GM12878 (cell line): ENCODE results near the gene RNF38. TPM values are rescaled to one million over a fixed set of nuclear protein-coding genes. Genes with fewer than 3 reads are reported as not detected.

Source experiments
- ATAC-seq: fragments of 200-7000 bp; cut with Tn5 transposase; 3 replicates; pipeline ENCODE4 v1.9.1; 2020; ENCODE audit warnings: mild to moderate bottlenecking, moderate library complexity
- BruUV-seq: library from RNA; stranded (reverse); fragments of 400-500 nt; replicated peaks from 2 replicates; lab custom pipeline; 2021; lab: Mats Ljungman, UMichigan
- CTCF ChIA-PET: fragments of 300-600 bp; sonication (Branson Sonifier 250); formaldehyde crosslinking; extraction: SDS; loops from one replicate; lab custom pipeline; 2021; ENCODE audit warnings: inconsistent platforms; lab: Yijun Ruan, JAX
- POLR2A ChIA-PET: fragments of 350-600 bp; formaldehyde crosslinking; extraction: SDS; loops from one replicate; lab custom pipeline; 2021; ENCODE audit warnings: inconsistent platforms; lab: Charles Lee
- RAD21 ChIA-PET: fragments of 300-600 bp; sonication (Branson Sonifier 250); formaldehyde crosslinking; loops from one replicate; lab custom pipeline; 2023; ENCODE audit warnings: antibody characterized with exemption; ENCODE audit not compliant: unreplicated experiment; lab: Charles Lee
- SMC1A ChIA-PET: fragments of 300-600 bp; sonication (Branson Sonifier 250); formaldehyde crosslinking; loops from one replicate; lab custom pipeline; 2023; ENCODE audit not compliant: unreplicated experiment, uncharacterized antibody; lab: Charles Lee
- DNase-seq: peaks from one replicate; pipeline ENCODE4 v3.0.0-alpha.2; 2011; ENCODE audit warnings: low read depth, low spot score
- FAIRE-seq: peaks from 3 replicates; lab custom pipeline; 2011; peaks lifted over from hg19 to GRCh38; lab: Jason Lieb, UNC
- H2AFZ ChIP-seq: 2 replicates; pipeline ENCODE4 v1.6.0; 2011; ENCODE audit warnings: low read depth, low read length, control low read depth; ENCODE audit not compliant: control insufficient read depth
- H3K27ac ChIP-seq: 2 replicates; pipeline ENCODE4 v1.5.1; 2011; ENCODE audit warnings: control low read depth; ENCODE audit not compliant: control insufficient read depth, insufficient read depth
- H3K27me3 ChIP-seq, 2 experiments: replicated peaks in 1 of 2; 2 replicates each; pipeline versions ENCODE4 v1.6.0 to v1.6.1; 2011; ENCODE audit warnings: low read length in 1 of 2; ENCODE audit not compliant: control insufficient read depth in 2 of 2, insufficient read depth in 2 of 2
- H3K36me3 ChIP-seq, 2 experiments: 2 replicates each; pipeline ENCODE4 v1.5.1; 2011; ENCODE audit warnings: low read length in 1 of 2; ENCODE audit not compliant: control insufficient read depth in 2 of 2, insufficient read depth in 2 of 2
- H3K4me1 ChIP-seq: 2 replicates; pipeline ENCODE4 v1.6.1; 2011; ENCODE audit warnings: mild to moderate bottlenecking, low read length, moderate library complexity, mixed read lengths; ENCODE audit not compliant: control insufficient read depth, insufficient read depth
- H3K4me2 ChIP-seq: 2 replicates; pipeline ENCODE4 v1.6.0; 2011; ENCODE audit warnings: control low read depth; ENCODE audit not compliant: control insufficient read depth, insufficient read depth
- H3K4me3 ChIP-seq: fragments of 200-600 bp; sonication (generic); 2 replicates; pipeline ENCODE4 v1.5.1; 2016
- H3K79me2 ChIP-seq: 2 replicates; pipeline ENCODE4 v1.6.0; 2011; ENCODE audit warnings: low read length; ENCODE audit not compliant: control insufficient read depth, insufficient read depth
- H3K9ac ChIP-seq: 2 replicates; pipeline ENCODE4 v1.8.0; 2011; ENCODE audit warnings: low read length, control low read depth, mixed read lengths; ENCODE audit not compliant: control insufficient read depth, insufficient read depth
- H3K9me3 ChIP-seq: replicated peaks from 3 replicates; pipeline ENCODE4 v1.5.1; 2011; ENCODE audit warnings: mild to moderate bottlenecking, low read length; ENCODE audit not compliant: control insufficient read depth, insufficient read depth
- H4K20me1 ChIP-seq: 2 replicates; pipeline ENCODE4 v1.6.0; 2011; ENCODE audit not compliant: control insufficient read depth, insufficient read depth
- ASH2L ChIP-seq: fragments of 300-600, 200-600 bp; sonication (generic); IDR thresholded peaks from 2 replicates; pipeline ENCODE4 v1.6.1; 2017; ENCODE audit warnings: low read depth, mild to moderate bottlenecking, borderline replicate concordance
- BMI1 ChIP-seq: fragments of 450-650 bp; IDR thresholded peaks from 2 replicates; pipeline ENCODE4 v1.6.1; 2016; ENCODE audit warnings: mild to moderate bottlenecking, moderate library complexity, borderline replicate concordance
- CBFB ChIP-seq: IDR thresholded peaks from 2 replicates; pipeline ENCODE4 v1.6.1; 2016; ENCODE audit warnings: antibody characterized with exemption, low read depth
- EGR1 ChIP-seq, 2 experiments: IDR thresholded peaks; 1 replicate in 1 of 2; 2 replicates in 1 of 2; pipeline ENCODE4 v1.6.1; 2011 to 2012; ENCODE audit warnings: low read depth in 2 of 2, low read length in 2 of 2, borderline replicate concordance in 1 of 2, mild to moderate bottlenecking in 1 of 2, moderate library complexity in 1 of 2
- ETV6 ChIP-seq, 2 experiments: fragments of 450-650 bp in 1 of 2; IDR thresholded peaks in 1 of 2; conservative IDR thresholded peaks in 1 of 2; 2 replicates each; pipeline ENCODE4 v1.6.1; 2014; ENCODE audit warnings: antibody characterized with exemption in 1 of 2, borderline replicate concordance in 1 of 2, low read depth in 1 of 2, mild to moderate bottlenecking in 1 of 2, moderate library complexity in 1 of 2
- FOXK2 ChIP-seq: fragments of 450-650 bp; IDR thresholded peaks from 2 replicates; pipeline ENCODE4 v1.6.1; 2017; ENCODE audit warnings: mild to moderate bottlenecking, moderate library complexity
- NFYA ChIP-seq: IDR thresholded peaks from 2 replicates; pipeline ENCODE4 v1.6.1; 2011; ENCODE audit warnings: low read depth, mild to moderate bottlenecking, low read length, improper control_type of control experiment, borderline replicate concordance
- NRF1 ChIP-seq: conservative IDR thresholded peaks from 2 replicates; pipeline ENCODE4 v1.6.1; 2011; ENCODE audit warnings: mild to moderate bottlenecking, low read depth, low read length, improper control_type of control experiment
- SIX5 ChIP-seq: IDR thresholded peaks from 2 replicates; pipeline ENCODE4 v1.6.1; 2011; ENCODE audit warnings: mild to moderate bottlenecking, low read depth, low read length, moderate library complexity; ENCODE audit not compliant: severe bottlenecking
- SMAD1 ChIP-seq: fragments of 450-650 bp; IDR thresholded peaks from 2 replicates; pipeline ENCODE4 v1.6.1; 2018; ENCODE audit warnings: mild to moderate bottlenecking, low read depth; ENCODE audit not compliant: partially characterized antibody
- WGBS: methylation state at CpG from one replicate; pipeline ENCODE4 v1.1.6; 2016; ENCODE audit warnings: low lambda C conversion rate; ENCODE audit not compliant: insufficient replicate concordance, insufficient coverage; ENCODE audit errors: missing lambda C conversion rate; 5-methylcytosine and 5-hydroxymethylcytosine counted together
- in situ Hi-C: fragments of 300-500 bp; cut with MboI; formaldehyde crosslinking; loops from 9 replicates; pipeline ENCODE4 v1.14.3; 2018; ENCODE audit warnings: mixed read lengths
- intact Hi-C: fragments of 100-400 bp; cut with micrococcal nuclease; formaldehyde crosslinking; loops from one replicate; pipeline ENCODE4 v1.14.2; 2022; ENCODE audit not compliant: unreplicated experiment
- polyA plus RNA-seq, 11 experiments: library from polyadenylated mRNA; depleted of rRNA in 4 of 11; unstranded in 6 of 11; stranded (reverse) in 5 of 11; fragments of >200 nt; fragmentation: Nextera tagmentation in 4 of 11; fragmentation: Illumina TruSeq in 1 of 11; extraction: Ambion mirVana in 4 of 11; extraction: Trizol in 1 of 11; gene quantifications; 1 replicate in 1 of 11; 2 replicates in 10 of 11; pipeline versions ENCODE4 v1.2.1 to v1.2.3, GENCODE V29; 2011 to 2016; ENCODE audit warnings: inconsistent platforms in 2 of 11, missing spikeins in 2 of 11, low read depth in 1 of 11
- total RNA-seq, 4 experiments: library from RNA; depleted of rRNA in 3 of 4; stranded (reverse); fragments of >200 nt in 3 of 4; fragmentation: Illumina TruSeq in 1 of 4; extraction: Trizol in 1 of 4; gene quantifications; 2 replicates each; pipeline versions ENCODE4 v1.2.1 to v1.2.3, GENCODE V29; 2013 to 2021
- TF ChIP-seq, protein P1 (sequence below): fragments of 450-650 bp; IDR thresholded peaks from 2 replicates; pipeline ENCODE4 v1.6.1; 2017; ENCODE audit warnings: antibody characterized with exemption, mild to moderate bottlenecking, moderate library complexity
- TF ChIP-seq, protein P2 (sequence below): fragments of 450-650 bp; IDR thresholded peaks from 2 replicates; pipeline ENCODE4 v1.6.1; 2017; ENCODE audit warnings: low read depth, mild to moderate bottlenecking, moderate library complexity

The RNF38 gene
- total and polyA plus RNA-seq, 10 of the 15 experiments (the other 5 are each of a cell fraction or from before 2014, with no cell fraction given) = 5.1 to 34.7 (median 12.7) TPM

DNA sequence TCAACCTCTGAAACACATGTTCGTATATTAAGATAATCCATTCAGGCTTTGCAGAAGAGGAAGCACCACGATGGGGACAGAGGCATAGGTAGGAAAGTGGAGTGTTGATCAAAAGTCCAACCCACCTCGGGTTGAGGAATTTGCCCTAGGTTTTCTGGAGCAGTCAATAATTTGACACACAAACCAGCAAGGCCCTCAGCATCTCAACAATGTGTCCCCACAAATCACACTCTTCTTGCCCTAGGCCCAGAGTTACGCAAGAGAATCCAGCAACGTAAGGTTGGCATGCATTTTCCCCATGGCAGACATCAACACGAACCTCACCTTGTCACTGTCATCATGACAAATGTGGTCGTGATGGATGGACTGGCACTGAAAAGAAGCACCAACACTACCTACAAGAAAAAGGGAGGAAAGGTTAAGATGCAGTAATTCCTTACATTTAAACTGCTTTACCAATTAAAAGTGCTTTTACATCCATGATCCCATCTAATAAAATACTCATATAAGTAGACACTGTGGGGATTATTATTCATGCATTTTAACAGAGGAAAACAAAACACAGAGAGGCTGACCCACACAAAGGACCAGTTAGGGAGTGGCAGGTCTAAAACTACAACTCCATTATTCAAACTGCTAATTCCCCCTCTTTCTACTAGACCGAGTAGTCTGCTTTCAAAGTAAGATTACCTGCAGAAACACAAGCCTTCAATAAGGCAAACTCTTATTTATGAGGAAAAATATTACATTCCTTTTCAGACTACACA lies 24.4 kb upstream of the RNF38 start:
- Histone ChIP-seq H3K9me3 (no peaks in the 10 kb centered on the region), H3K27ac (no peak overlapping the region), H3K79me2 (peaks cover 2% of the 10 kb centered on the region), H3K4me1 (no peaks in the 10 kb centered on the region), H4K20me1 (no peaks in the 10 kb centered on the region), H3K9ac (no peak overlapping the region), H3K27me3 (no peaks in the 10 kb centered on the region), H3K36me3 (peaks cover 4 to 9% of the 10 kb centered on the region in 2 experiments; a peak in 2 of 4 replicates), H3K4me2 (no peak overlapping the region), H2AFZ (no peak overlapping the region), H3K4me3 (no peak overlapping the region)
- SMC1A ChIA-PET = interaction anchor here (1.4 kb wide), 1 partner anchor 18 kb away, joined by 4 read pairs; no protein-coding TSS in a partner anchor
- DNase-seq (no peak), ATAC-seq (no peak), FAIRE-seq (no peak)
- in situ Hi-C loops (loop anchor here (25.0 kb wide), 1 partner anchor 313 kb away; no protein-coding TSS in a partner anchor), intact Hi-C loops (no loop called here)
- TF ChIP-seq ASH2L = no peak
- TF ChIP-seq SMAD1 = no peak
- no peak for TF ChIP-seq ETV6 (conservative IDR thresholded peaks at IDR 0.05 in 1 of 2, IDR thresholded peaks at IDR 0.05 in 1 of 2; ENCODE audit: borderline replicate concordance in 1 of 2, low read depth in 1 of 2)
- TF ChIP-seq FOXK2 = no peak
- TF ChIP-seq NRF1 = no peak
- TF ChIP-seq, protein P1, sequence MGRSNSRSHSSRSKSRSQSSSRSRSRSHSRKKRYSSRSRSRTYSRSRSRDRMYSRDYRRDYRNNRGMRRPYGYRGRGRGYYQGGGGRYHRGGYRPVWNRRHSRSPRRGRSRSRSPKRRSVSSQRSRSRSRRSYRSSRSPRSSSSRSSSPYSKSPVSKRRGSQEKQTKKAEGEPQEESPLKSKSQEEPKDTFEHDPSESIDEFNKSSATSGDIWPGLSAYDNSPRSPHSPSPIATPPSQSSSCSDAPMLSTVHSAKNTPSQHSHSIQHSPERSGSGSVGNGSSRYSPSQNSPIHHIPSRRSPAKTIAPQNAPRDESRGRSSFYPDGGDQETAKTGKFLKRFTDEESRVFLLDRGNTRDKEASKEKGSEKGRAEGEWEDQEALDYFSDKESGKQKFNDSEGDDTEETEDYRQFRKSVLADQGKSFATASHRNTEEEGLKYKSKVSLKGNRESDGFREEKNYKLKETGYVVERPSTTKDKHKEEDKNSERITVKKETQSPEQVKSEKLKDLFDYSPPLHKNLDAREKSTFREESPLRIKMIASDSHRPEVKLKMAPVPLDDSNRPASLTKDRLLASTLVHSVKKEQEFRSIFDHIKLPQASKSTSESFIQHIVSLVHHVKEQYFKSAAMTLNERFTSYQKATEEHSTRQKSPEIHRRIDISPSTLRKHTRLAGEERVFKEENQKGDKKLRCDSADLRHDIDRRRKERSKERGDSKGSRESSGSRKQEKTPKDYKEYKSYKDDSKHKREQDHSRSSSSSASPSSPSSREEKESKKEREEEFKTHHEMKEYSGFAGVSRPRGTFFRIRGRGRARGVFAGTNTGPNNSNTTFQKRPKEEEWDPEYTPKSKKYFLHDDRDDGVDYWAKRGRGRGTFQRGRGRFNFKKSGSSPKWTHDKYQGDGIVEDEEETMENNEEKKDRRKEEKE = no peak
- no peak for TF ChIP-seq CBFB
- TF ChIP-seq SIX5 = no peak
- no peak for TF ChIP-seq NFYA
- no peak for TF ChIP-seq EGR1 (IDR thresholded peaks at IDR 0.05; ENCODE audit: borderline replicate concordance in 1 of 2, low read depth in 2 of 2, low read length in 2 of 2)
- TF ChIP-seq BMI1 = no peak
- TF ChIP-seq, protein P2, sequence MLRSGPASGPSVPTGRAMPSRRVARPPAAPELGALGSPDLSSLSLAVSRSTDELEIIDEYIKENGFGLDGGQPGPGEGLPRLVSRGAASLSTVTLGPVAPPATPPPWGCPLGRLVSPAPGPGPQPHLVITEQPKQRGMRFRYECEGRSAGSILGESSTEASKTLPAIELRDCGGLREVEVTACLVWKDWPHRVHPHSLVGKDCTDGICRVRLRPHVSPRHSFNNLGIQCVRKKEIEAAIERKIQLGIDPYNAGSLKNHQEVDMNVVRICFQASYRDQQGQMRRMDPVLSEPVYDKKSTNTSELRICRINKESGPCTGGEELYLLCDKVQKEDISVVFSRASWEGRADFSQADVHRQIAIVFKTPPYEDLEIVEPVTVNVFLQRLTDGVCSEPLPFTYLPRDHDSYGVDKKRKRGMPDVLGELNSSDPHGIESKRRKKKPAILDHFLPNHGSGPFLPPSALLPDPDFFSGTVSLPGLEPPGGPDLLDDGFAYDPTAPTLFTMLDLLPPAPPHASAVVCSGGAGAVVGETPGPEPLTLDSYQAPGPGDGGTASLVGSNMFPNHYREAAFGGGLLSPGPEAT = no peak
- RAD21 ChIA-PET = no interaction called here
- CTCF ChIA-PET = interaction anchor here (4.6 kb wide), 1 partner anchor 16 kb away, joined by 39 read pairs; no protein-coding TSS in a partner anchor
- WGBS = 98% methylated on average over 8 of the region's 8 CpGs
- POLR2A ChIA-PET = no interaction called here
- no TSS peak for BruUV-seq
